Measurements from ENCODE around the gene DBNL.
A peak's percentile ranks its signal among the peaks of the same experiment; 100 is the strongest.

DBNL gene

GRCh38 chr7:44064791-44065430 lies 20.4 kb downstream of the DBNL start:
- peaks cover 21% of the 10 kb centered on the region for H3K36me3 ChIP-seq (ENCODE audit: insufficient read depth, low read length)
- H3K9ac ChIP-seq (ENCODE audit: low read depth, low read length) = no peak overlapping the region
- no peaks in the 10 kb centered on the region; the same call in 1 of the 2 replicates for H3K27me3 ChIP-seq (ENCODE audit: insufficient read depth, low read length)
- no peak overlapping the region for H3K27ac ChIP-seq (ENCODE audit: low read depth, low read length)
- H3K4me1 ChIP-seq (ENCODE audit: insufficient read depth, low read length) = peaks cover 13% of the 10 kb centered on the region; the same call in 1 of the 2 replicates
- peak overlapping the region; percentile 13; the same call in 1 of the 2 replicates for H3K4me3 ChIP-seq (ENCODE audit: low read length)
- H3K9me3 ChIP-seq (ENCODE audit: insufficient read depth, low read depth, low read length) = no peaks in the 10 kb centered on the region
- 61% methylated on average over 33 of the region's 33 CpGs for WGBS

GRCh38 chr7:44065431-44066110 lies 21.1 kb downstream of the DBNL start, which contains the start of gene PGAM2:
Gene PGAM2, minus strand, starts transcription at chr7:44065567. Its CDS starts 38 bp downstream, at chr7:44065529.
- no peaks in the 10 kb centered on the region for H3K9me3 ChIP-seq (ENCODE audit: insufficient read depth, low read depth, low read length)
- WGBS = 41% methylated on average over 14 of the region's 14 CpGs
- peaks cover 13% of the 10 kb centered on the region; the same call in 1 of the 2 replicates for H3K4me1 ChIP-seq (ENCODE audit: insufficient read depth, low read length)
- no peaks in the 10 kb centered on the region; the same call in 1 of the 2 replicates for H3K27me3 ChIP-seq (ENCODE audit: insufficient read depth, low read length)
- H3K36me3 ChIP-seq (ENCODE audit: insufficient read depth, low read length) = peaks cover 15% of the 10 kb centered on the region
- peak within 1 kb of the TSS; percentile 27; the same call in 1 of the 2 replicates for H3K4me3 ChIP-seq (ENCODE audit: low read length)
- H3K9ac ChIP-seq (ENCODE audit: low read depth, low read length) = no peak within 1 kb of the TSS
- H3K27ac ChIP-seq (ENCODE audit: low read depth, low read length) = no peak within 1 kb of the TSS

- Histone ChIP-seq H3K9ac (ENCODE audit: low read depth, low read length) (no peak overlapping the region), H3K27me3 (ENCODE audit: insufficient read depth, low read length) (no peaks in the 10 kb centered on the region; the same call in 1 of the 2 replicates), H3K27ac (ENCODE audit: low read depth, low read length) (no peak overlapping the region), H3K4me1 (ENCODE audit: insufficient read depth, low read length) (peaks cover 13% of the 10 kb centered on the region; the same call in 1 of the 2 replicates), H3K4me3 (ENCODE audit: low read length) (0 out of 2 replicates have a peak overlapping the region, but pooled peaks have one; percentile 14), H3K9me3 (ENCODE audit: insufficient read depth, low read depth, low read length) (no peaks in the 10 kb centered on the region), H3K36me3 (ENCODE audit: insufficient read depth, low read length) (peaks cover 10% of the 10 kb centered on the region; the same call in 1 of the 2 replicates)
- 41% methylated on average over 6 of the region's 6 CpGs for WGBS
Measured at GRCh38 chr7:44066111-44066460, 21.6 kb downstream of the DBNL start.

GRCh38 chr7:44066494-44067063 lies 22.1 kb downstream of the DBNL start:
- WGBS = 88% methylated on average over 7 of the region's 7 CpGs
- Histone ChIP-seq H3K9ac (ENCODE audit: low read depth, low read length) (no peak overlapping the region), H3K4me3 (ENCODE audit: low read length) (no peak overlapping the region), H3K9me3 (ENCODE audit: insufficient read depth, low read depth, low read length) (no peaks in the 10 kb centered on the region), H3K4me1 (ENCODE audit: insufficient read depth, low read length) (peaks cover 13% of the 10 kb centered on the region; the same call in 1 of the 2 replicates), H3K27ac (ENCODE audit: low read depth, low read length) (no peak overlapping the region), H3K27me3 (ENCODE audit: insufficient read depth, low read length) (no peaks in the 10 kb centered on the region; the same call in 1 of the 2 replicates), H3K36me3 (ENCODE audit: insufficient read depth, low read length) (peaks cover 5% of the 10 kb centered on the region; the same call in 1 of the 2 replicates)

- Histone ChIP-seq H3K36me3 (ENCODE audit: insufficient read depth, low read length) (no peaks in the 10 kb centered on the region), H3K9me3 (ENCODE audit: insufficient read depth, low read depth, low read length) (no peaks in the 10 kb centered on the region), H3K9ac (ENCODE audit: low read depth, low read length) (no peak overlapping the region), H3K27me3 (ENCODE audit: insufficient read depth, low read length) (no peaks in the 10 kb centered on the region; the same call in 1 of the 2 replicates), H3K4me3 (ENCODE audit: low read length) (no peak overlapping the region), H3K4me1 (ENCODE audit: insufficient read depth, low read length) (peaks cover 13% of the 10 kb centered on the region; the same call in 1 of the 2 replicates), H3K27ac (ENCODE audit: low read depth, low read length) (no peak overlapping the region)
- WGBS = 86% methylated on average over 11 of the region's 11 CpGs
Measured at GRCh38 chr7:44067064-44067951, 22.8 kb downstream of the DBNL start.

- Histone ChIP-seq H3K4me3 (ENCODE audit: low read length) (no peak overlapping the region), H3K36me3 (ENCODE audit: insufficient read depth, low read length) (peaks cover under 1% of the 10 kb centered on the region), H3K9ac (ENCODE audit: low read depth, low read length) (no peak overlapping the region), H3K4me1 (ENCODE audit: insufficient read depth, low read length) (peaks cover 13% of the 10 kb centered on the region; the same call in 1 of the 2 replicates), H3K27me3 (ENCODE audit: insufficient read depth, low read length) (no peaks in the 10 kb centered on the region; the same call in 1 of the 2 replicates), H3K9me3 (ENCODE audit: insufficient read depth, low read depth, low read length) (no peaks in the 10 kb centered on the region), H3K27ac (ENCODE audit: low read depth, low read length) (no peak overlapping the region)
- 89% methylated on average over 7 of the region's 7 CpGs for WGBS
Measured at GRCh38 chr7:44068054-44068453, 23.6 kb downstream of the DBNL start.

GRCh38 chr7:44071726-44072363 lies 27.3 kb downstream of the DBNL start:
- H3K4me3 ChIP-seq (ENCODE audit: low read length) = no peak overlapping the region
- 89% methylated on average over 9 of the region's 9 CpGs for WGBS
- no peaks in the 10 kb centered on the region for H3K4me1 ChIP-seq (ENCODE audit: insufficient read depth, low read length)
- H3K9me3 ChIP-seq (ENCODE audit: insufficient read depth, low read depth, low read length) = no peaks in the 10 kb centered on the region
- H3K36me3 ChIP-seq (ENCODE audit: insufficient read depth, low read length) = peaks cover 27% of the 10 kb centered on the region
- H3K9ac ChIP-seq (ENCODE audit: low read depth, low read length) = no peak overlapping the region
- no peak overlapping the region for H3K27ac ChIP-seq (ENCODE audit: low read depth, low read length)
- no peaks in the 10 kb centered on the region; the same call in 1 of the 2 replicates for H3K27me3 ChIP-seq (ENCODE audit: insufficient read depth, low read length)

GRCh38 chr7:44072364-44073231 lies 28.1 kb downstream of the DBNL start:
- Histone ChIP-seq H3K36me3 (ENCODE audit: insufficient read depth, low read length) (peaks cover 35% of the 10 kb centered on the region), H3K9ac (ENCODE audit: low read depth, low read length) (no peak overlapping the region), H3K27ac (ENCODE audit: low read depth, low read length) (no peak overlapping the region), H3K27me3 (ENCODE audit: insufficient read depth, low read length) (no peaks in the 10 kb centered on the region; the same call in 1 of the 2 replicates), H3K9me3 (ENCODE audit: insufficient read depth, low read depth, low read length) (no peaks in the 10 kb centered on the region), H3K4me1 (ENCODE audit: insufficient read depth, low read length) (no peaks in the 10 kb centered on the region), H3K4me3 (ENCODE audit: low read length) (no peak overlapping the region)
- 71% methylated on average over 12 of the region's 12 CpGs for WGBS

GRCh38 chr7:44073664-44074348 lies 29.3 kb downstream of the DBNL start:
- no peak overlapping the region for H3K9ac ChIP-seq (ENCODE audit: low read depth, low read length)
- H3K9me3 ChIP-seq (ENCODE audit: insufficient read depth, low read depth, low read length) = no peaks in the 10 kb centered on the region
- H3K27ac ChIP-seq (ENCODE audit: low read depth, low read length) = no peak overlapping the region
- H3K27me3 ChIP-seq (ENCODE audit: insufficient read depth, low read length) = no peaks in the 10 kb centered on the region; the same call in 1 of the 2 replicates
- no peak overlapping the region for H3K4me3 ChIP-seq (ENCODE audit: low read length)
- H3K36me3 ChIP-seq (ENCODE audit: insufficient read depth, low read length) = peaks cover 47% of the 10 kb centered on the region
- 90% methylated on average over 25 of the region's 26 CpGs for WGBS
- no peaks in the 10 kb centered on the region for H3K4me1 ChIP-seq (ENCODE audit: insufficient read depth, low read length)
